ENCODE results near the gene NEXN. TPM values are rescaled to one million over a fixed set of nuclear protein-coding genes. Genes with fewer than 3 reads are reported as not detected.
A peak's percentile ranks its signal among the peaks of the same experiment; 100 is the strongest.

Gene NEXN
- total RNA-seq, 3 donors from 2014 or later, result 12.8 to 18.4 (median 17.3) TPM

GRCh38 chr1:77970192-77970591 lies 81.8 kb downstream of the NEXN start:
- no peak overlapping the region for H3K27ac ChIP-seq
- no peak for TF ChIP-seq POLR2AphosphoS5 (IDR thresholded peaks at IDR 0.05)
- no peak for TF ChIP-seq CTCF (IDR thresholded peaks at IDR 0.05)
- no peak for TF ChIP-seq POLR2A (IDR thresholded peaks at IDR 0.05)
- H3K9me3 ChIP-seq, result no peaks in the 10 kb centered on the region
- no peak for DNase-seq (ENCODE audit: low spot score in 2 of 2)
- H3K36me3 ChIP-seq, result peaks cover 7% of the 10 kb centered on the region
- H3K4me1 ChIP-seq, result peaks cover 0 to 6% of the 10 kb centered on the region in 2 donors
- intact Hi-C loops (cut with DNase I; ENCODE audit: low total_unique reads), result no loop called here
- H3K27me3 ChIP-seq, result no peaks in the 10 kb centered on the region
- no peak overlapping the region for H3K4me3 ChIP-seq

GRCh38 chr1:77972080-77972479 lies 83.7 kb downstream of the NEXN start:
- TF ChIP-seq POLR2A (IDR thresholded peaks at IDR 0.05), result no peak
- TF ChIP-seq POLR2AphosphoS5 (IDR thresholded peaks at IDR 0.05), result no peak
- TF ChIP-seq CTCF (IDR thresholded peaks at IDR 0.05), result no peak
- H3K27ac ChIP-seq, result no peak overlapping the region
- no peaks in the 10 kb centered on the region for H3K36me3 ChIP-seq
- no peak overlapping the region for H3K4me3 ChIP-seq
- no peaks in the 10 kb centered on the region for H3K27me3 ChIP-seq
- intact Hi-C loops (cut with DNase I; ENCODE audit: low total_unique reads), result no loop called here
- H3K4me1 ChIP-seq, result peaks cover 0 to 8% of the 10 kb centered on the region in 2 donors
- H3K9me3 ChIP-seq, result no peaks in the 10 kb centered on the region
- no peak for DNase-seq (ENCODE audit: low spot score in 2 of 2)

GRCh38 chr1:77975386-77975785 lies 87.0 kb downstream of the NEXN start:
- Histone ChIP-seq H3K4me1 (peaks cover 0 to 8% of the 10 kb centered on the region in 2 donors), H3K27me3 (no peaks in the 10 kb centered on the region), H3K9me3 (no peaks in the 10 kb centered on the region), H3K36me3 (no peaks in the 10 kb centered on the region), H3K4me3 (peak overlapping the region in 2 of 3 donors; percentile 84 to 88), H3K27ac (peak overlapping the region in 1 of 2 donors; percentile 100)
- intact Hi-C loops (cut with DNase I; ENCODE audit: low total_unique reads), result no loop called here
- DNase-seq (ENCODE audit: low spot score in 2 of 2), result no peak
- TF ChIP-seq POLR2AphosphoS5 (IDR thresholded peaks at IDR 0.05) (no peak), CTCF (IDR thresholded peaks at IDR 0.05) (no peak), POLR2A (IDR thresholded peaks at IDR 0.05) (no peak)

- Histone ChIP-seq H3K27me3 (no peaks in the 10 kb centered on the region), H3K4me3 (peak overlapping the region in 2 of 3 donors; percentile 84 to 88), H3K27ac (peak overlapping the region in 1 of 2 donors; percentile 100), H3K36me3 (no peaks in the 10 kb centered on the region), H3K4me1 (peaks cover 0 to 8% of the 10 kb centered on the region in 2 donors), H3K9me3 (no peaks in the 10 kb centered on the region)
- DNase-seq (ENCODE audit: low spot score in 2 of 2), result no peak
- no peak for TF ChIP-seq POLR2AphosphoS5 (IDR thresholded peaks at IDR 0.05)
- no peak for TF ChIP-seq CTCF (IDR thresholded peaks at IDR 0.05)
- no peak for TF ChIP-seq POLR2A (IDR thresholded peaks at IDR 0.05)
- intact Hi-C loops (cut with DNase I; ENCODE audit: low total_unique reads), result no loop called here
Measured at GRCh38 chr1:77975907-77976306, 87.5 kb downstream of the NEXN start.

- no peaks in the 10 kb centered on the region for H3K36me3 ChIP-seq
- intact Hi-C loops (cut with DNase I; ENCODE audit: low total_unique reads), result no loop called here
- H3K4me3 ChIP-seq, result peak overlapping the region; percentile 84 to 89 (median 88)
- DNase-seq (ENCODE audit: low spot score in 2 of 2), result no peak
- H3K9me3 ChIP-seq, result no peaks in the 10 kb centered on the region
- peak overlapping the region; percentile 99 to 100 for H3K27ac ChIP-seq
- TF ChIP-seq CTCF (IDR thresholded peaks at IDR 0.05) (no peak), POLR2A (IDR thresholded peaks at IDR 0.05) (no peak), POLR2AphosphoS5 (IDR thresholded peaks at IDR 0.05) (no peak)
- H3K4me1 ChIP-seq, result peaks cover 0 to 8% of the 10 kb centered on the region in 2 donors
- no peaks in the 10 kb centered on the region for H3K27me3 ChIP-seq
Measured at GRCh38 chr1:77976433-77977076, 88.1 kb downstream of the NEXN start.

All from breast epithelium (tissue), 4 donors.